ENCODE results near the gene PTTG1. TPM values are rescaled to one million over a fixed set of nuclear protein-coding genes. Genes with fewer than 3 reads are reported as not detected.

PTTG1 gene
- total and polyA plus RNA-seq, 2 of the 4 experiments (the other 2 are of a cell fraction): 98.6 to 118 TPM

DNA sequence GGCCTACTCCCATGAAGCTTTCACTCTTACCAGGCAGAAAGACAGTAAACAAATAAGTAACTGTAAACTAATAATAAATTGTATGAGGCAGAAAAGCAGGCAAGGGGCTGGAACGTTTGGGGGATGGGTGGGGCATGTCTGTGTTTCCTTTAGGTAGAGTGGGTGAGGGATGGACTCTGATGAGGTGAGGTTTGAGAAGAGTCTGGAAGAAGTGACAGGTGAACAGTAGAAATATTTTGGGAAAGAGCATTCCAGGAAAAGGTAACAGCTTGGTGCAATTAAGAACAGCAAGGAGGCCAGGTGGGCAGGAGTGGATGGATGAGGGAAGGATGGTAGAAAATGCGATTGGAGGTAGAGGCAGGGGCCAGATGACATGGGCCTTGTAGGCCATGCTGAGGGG lies 56.5 kb downstream of the PTTG1 start:
- intact Hi-C loops (cut with micrococcal nuclease) (no loop called here), dilution Hi-C loops (cut with HindIII; ENCODE audit: low sequenced_read_pairs, unreplicated experiment) (no loop called here), in situ Hi-C loops (cut with MboI; ENCODE audit: low sequenced_read_pairs) (no loop called here)
- no peak overlapping the region for H2AK9ac ChIP-seq (replicated peaks; ENCODE audit: low read depth, low read length, poor library complexity)
- no peak overlapping the region for H3K4me3 ChIP-seq (ENCODE audit: insufficient read depth, low read depth, low read length)
- no peak overlapping the region for H4K8ac ChIP-seq (ENCODE audit: low read depth in 2 of 2, low read length in 2 of 2)
- peaks cover 3% of the 10 kb centered on the region; the same call in 1 of the 2 replicates for H3K4me1 ChIP-seq (ENCODE audit: control insufficient read depth, insufficient read depth, low read length)
- H3K4ac ChIP-seq (ENCODE audit: low read depth, low read length): no peak overlapping the region
- no peaks in the 10 kb centered on the region for H3K9me1 ChIP-seq (ENCODE audit: insufficient read depth, low read length)
- no TSS peak for BruUV-seq (replicated peaks)
- CTCF ChIA-PET: interaction anchor here (0.7 kb wide), 1 partner anchor 11 kb away, joined by 11 read pairs; no protein-coding TSS in a partner anchor
- H3K9me3 ChIP-seq (ENCODE audit: control insufficient read depth, insufficient read depth, low read length): no peaks in the 10 kb centered on the region
- H3K14ac ChIP-seq (replicated peaks; ENCODE audit: low read depth, low read length): no peak overlapping the region
- H2AFZ ChIP-seq (replicated peaks; ENCODE audit: low read length, poor library complexity): no peak overlapping the region
- no peaks in the 10 kb centered on the region for H4K20me1 ChIP-seq (ENCODE audit: insufficient read depth, low read length)
- no peak overlapping the region for H2BK5ac ChIP-seq (ENCODE audit: low read depth, low read length, poor library complexity, severe bottlenecking)
- DNase-seq: no peak
- no peak overlapping the region for H3K27ac ChIP-seq (ENCODE audit: insufficient read depth, low read length)
- WGBS, 2 experiments (ENCODE audit: extremely low coverage in 2 of 2, insufficient read length in 1 of 2): 80% methylated on average over 2 of the region's 2 CpGs; no CpG with 5 or more reads in 1 of the 2 experiments
- no peak overlapping the region for H2AK5ac ChIP-seq (ENCODE audit: low read depth, low read length)
- no peaks in the 10 kb centered on the region for H3K36me3 ChIP-seq (ENCODE audit: control insufficient read depth, insufficient read depth, low read length)
- H3K4me2 ChIP-seq (ENCODE audit: low read depth, low read length): no peak overlapping the region
- no peak overlapping the region for H4K91ac ChIP-seq (ENCODE audit: insufficient read depth, low read depth, low read length)
- H3K9ac ChIP-seq (ENCODE audit: low read depth, low read length): no peak overlapping the region
- no peak overlapping the region for H2BK120ac ChIP-seq (ENCODE audit: low read depth, low read length)
- no peak for ATAC-seq (ENCODE audit: low read depth)
- no peak overlapping the region for H3K23ac ChIP-seq (ENCODE audit: low read depth, low read length)
- H4K5ac ChIP-seq (ENCODE audit: low read depth, low read length): no peak overlapping the region
- TF ChIP-seq MAZ (IDR thresholded peaks at IDR 0.05; ENCODE audit: borderline replicate concordance, low read depth, low read length): no peak
- no peak overlapping the region for H2BK15ac ChIP-seq (ENCODE audit: low read depth, low read length)
- no peak overlapping the region for H2BK20ac ChIP-seq (ENCODE audit: low read depth, low read length)
- POLR2A ChIA-PET (ENCODE audit: unreplicated experiment): no interaction called here
- no peak overlapping the region for H3K18ac ChIP-seq (ENCODE audit: low read depth, low read length)
- no peaks in the 10 kb centered on the region for H3K79me1 ChIP-seq (ENCODE audit: low read depth in 1 of 2, low read length in 2 of 2)
- no peak overlapping the region for H3K56ac ChIP-seq (ENCODE audit: extremely low read depth, insufficient read depth, low read length)
- peaks cover 10% of the 10 kb centered on the region for H3K27me3 ChIP-seq (ENCODE audit: control insufficient read depth, insufficient read depth, low read length)

Small RNA genes within 50 kb of the gene (microRNA-seq; reads per million reads assigned to microRNA genes)
- gene MIR3142 (ENCODE audit: insufficient read depth in 1 of 2, insufficient read length in 1 of 2, unreplicated experiment in 1 of 2): 0 reads per million in 2 experiments

Small RNA genes within 50 kb of the gene (small RNA-seq; reads per million reads assigned to genes)
- 0 reads per million in 5 experiments for gene MIR3142

Other genes starting within 250 kb of the PTTG1 start
- gene FABP6, start 192.3 kb upstream of the PTTG1 start, total RNA-seq (2012; rRNA removed): not detected in 2 replicates
- not detected in 2 replicates for gene FABP6, start 192.3 kb upstream of the PTTG1 start, polyA plus RNA-seq (2012; rRNA removed)
- 2.0 and 2.8 TPM in 2 replicates for gene CCNJL, start 109.3 kb upstream of the PTTG1 start, total RNA-seq (2012; rRNA removed)
- 3.8 and 5.3 TPM in 2 replicates for gene CCNJL, start 109.3 kb upstream of the PTTG1 start, polyA plus RNA-seq (2012; rRNA removed)
- 0.72 and 0.83 TPM in 2 replicates for gene C1QTNF2, start 51.2 kb upstream of the PTTG1 start, total RNA-seq (2012; rRNA removed)
- 1.2 and 1.4 TPM in 2 replicates for gene C1QTNF2, start 51.2 kb upstream of the PTTG1 start, polyA plus RNA-seq (2012; rRNA removed)
- gene FAM200C, start 21.8 kb upstream of the PTTG1 start, total RNA-seq (2012; rRNA removed): 6.3 and 6.7 TPM in 2 replicates
- 1.1 and 1.7 TPM in 2 replicates for gene FAM200C, start 21.8 kb upstream of the PTTG1 start, polyA plus RNA-seq (2012; rRNA removed)
- gene SLU7, start 2.8 kb upstream of the PTTG1 start, total RNA-seq (2012; rRNA removed): 34.2 and 49.7 TPM in 2 replicates
- 12.6 and 15.9 TPM in 2 replicates for gene SLU7, start 2.8 kb upstream of the PTTG1 start, polyA plus RNA-seq (2012; rRNA removed)

Data from IMR-90 (cell line).